ENCODE measurements around the gene SAMD11.
A peak's percentile ranks its signal among the peaks of the same experiment; 100 is the strongest.

Gene SAMD11

DNA sequence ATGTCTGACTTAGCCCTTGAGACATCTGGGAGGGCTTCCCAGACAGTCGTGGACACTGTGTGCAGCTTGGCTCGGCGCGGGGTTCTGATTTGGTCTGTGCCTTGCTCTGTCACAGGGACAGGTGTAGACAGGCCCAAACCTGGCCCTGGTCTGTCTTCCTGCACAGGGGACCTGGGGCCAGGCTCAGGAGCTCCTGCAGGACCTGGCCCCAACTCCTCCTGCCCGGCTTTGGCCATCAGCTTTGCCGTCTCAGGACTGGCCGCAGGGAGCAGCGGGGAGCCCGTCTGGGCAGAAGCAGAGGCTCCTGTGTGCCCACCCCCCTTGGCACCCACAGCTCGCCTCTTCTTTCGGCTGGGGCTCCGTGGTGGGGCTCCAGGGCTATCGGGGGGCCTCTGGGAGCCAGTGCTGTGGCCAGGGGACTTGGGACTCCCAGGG, 56.4 kb downstream of the SAMD11 start:
- no peak overlapping the region for H3K4me2 ChIP-seq
- peaks cover 4 to 25% (median 22%) of the 10 kb centered on the region in 10 experiments; a peak in 18 of 20 replicates for H3K4me1 ChIP-seq
- peaks cover 0 to 31% (median 4%) of the 10 kb centered on the region in 11 experiments; a peak in 9 of 22 replicates for H4K20me1 ChIP-seq
- H3K9ac ChIP-seq, result no peak overlapping the region
- TF ChIP-seq Cebpa-rat (IDR thresholded peaks at IDR 0.05), result no peak
- no peak overlapping the region for H3K27ac ChIP-seq
- H3K9me3 ChIP-seq (replicated peaks in 1 of 11), result 0 out of 22 replicates have a peak, but pooled peaks cover 0 to 4% (median 0%) of the 10 kb centered on the region in 11 experiments
- H3K36me3 ChIP-seq, result no peaks in the 10 kb centered on the region
- H3K4me3 ChIP-seq, result no peak overlapping the region
- H3K27me3 ChIP-seq, result peaks cover 14 to 56% (median 29%) of the 10 kb centered on the region in 11 experiments

DNA sequence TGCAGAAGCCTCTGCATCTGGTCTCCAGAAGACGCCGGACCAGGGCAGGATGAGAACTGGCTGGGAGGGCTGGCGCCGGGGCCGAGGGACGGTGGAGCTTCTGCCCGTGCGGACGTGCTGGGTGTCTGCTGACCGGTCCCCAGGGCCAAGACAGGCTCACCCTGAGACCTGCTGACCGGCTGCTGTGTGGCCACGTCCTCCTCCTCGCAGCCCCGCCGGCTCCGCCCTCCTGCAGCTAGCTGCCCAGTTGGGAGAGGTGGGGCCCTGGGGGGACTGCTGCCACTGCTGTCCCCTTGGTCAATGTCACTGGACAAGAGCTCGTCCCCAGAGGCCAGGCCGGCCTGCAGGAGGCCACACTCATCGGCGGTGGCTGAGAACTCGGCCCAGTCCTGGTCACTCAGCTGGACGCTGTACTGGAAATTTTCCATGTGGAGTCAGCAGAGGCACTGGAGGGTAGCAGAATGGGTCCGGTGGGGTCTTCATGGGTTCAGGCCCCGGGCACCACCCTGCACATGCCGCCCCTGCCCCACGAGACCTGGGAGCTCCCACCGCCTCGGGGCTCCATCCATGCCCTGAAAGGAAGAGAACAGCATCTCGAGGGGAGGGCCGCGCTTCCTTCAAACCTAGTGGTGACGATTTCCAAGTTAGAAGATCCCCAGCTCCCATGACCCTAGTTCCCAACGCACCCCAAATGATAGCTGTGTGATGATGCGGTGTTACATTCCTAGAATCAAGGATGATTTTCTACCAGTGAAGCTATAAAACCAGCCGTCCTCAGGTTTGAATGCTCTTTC, 57.1 kb downstream of the SAMD11 start:
- Histone ChIP-seq H3K27me3 (peaks cover 14 to 56% (median 29%) of the 10 kb centered on the region in 11 experiments), H3K4me1 (peaks cover 4 to 20% (median 17%) of the 10 kb centered on the region in 10 experiments; a peak in 18 of 20 replicates), H3K4me3 (no peak overlapping the region), H3K9ac (no peak overlapping the region), H3K27ac (no peak overlapping the region), H4K20me1 (peaks cover 0 to 25% (median 0%) of the 10 kb centered on the region in 11 experiments; a peak in 7 of 22 replicates), H3K9me3 (replicated peaks in 1 of 11) (0 out of 22 replicates have a peak, but pooled peaks cover 0 to 4% (median 0%) of the 10 kb centered on the region in 11 experiments), H3K4me2 (no peak overlapping the region), H3K36me3 (no peaks in the 10 kb centered on the region)
- no peak for TF ChIP-seq Cebpa-rat (IDR thresholded peaks at IDR 0.05)

GRCh38 chr1:981491-981954, 57.8 kb downstream of the SAMD11 start:
- Histone ChIP-seq H3K27me3 (peaks cover 17 to 60% (median 29%) of the 10 kb centered on the region in 11 experiments), H3K27ac (no peak overlapping the region), H3K9me3 (replicated peaks in 1 of 11) (0 out of 22 replicates have a peak, but pooled peaks cover 0 to 4% (median 0%) of the 10 kb centered on the region in 11 experiments), H3K9ac (peak overlapping the region in 1 of 11 experiments; percentile 35; a peak in 1 of 22 replicates), H3K4me3 (no peak overlapping the region), H3K4me1 (peaks cover 0 to 14% (median 11%) of the 10 kb centered on the region in 10 experiments; a peak in 12 of 20 replicates), H3K4me2 (peak overlapping the region in 8 of 11 experiments; percentile 24 to 60 (median 51); a peak in 15 of 22 replicates), H4K20me1 (peaks cover 0 to 22% (median 0%) of the 10 kb centered on the region in 11 experiments; a peak in 4 of 22 replicates), H3K36me3 (no peaks in the 10 kb centered on the region)
- no peak for TF ChIP-seq Cebpa-rat (IDR thresholded peaks at IDR 0.05)

- peaks cover 0 to 14% (median 11%) of the 10 kb centered on the region in 10 experiments; a peak in 12 of 20 replicates for H3K4me1 ChIP-seq
- H3K9ac ChIP-seq, result peak within 1 kb of the TSS in 3 of 11 experiments; percentile 10 to 35 (median 15); a peak in 3 of 22 replicates
- H3K4me2 ChIP-seq, result peak within 1 kb of the TSS in 8 of 11 experiments; percentile 24 to 60 (median 51); a peak in 15 of 22 replicates
- H3K4me3 ChIP-seq, result no peak within 1 kb of the TSS
- H3K27ac ChIP-seq, result no peak within 1 kb of the TSS
- H3K36me3 ChIP-seq, result no peaks in the 10 kb centered on the region
- peaks cover 17 to 61% (median 30%) of the 10 kb centered on the region in 11 experiments for H3K27me3 ChIP-seq
- no peak for TF ChIP-seq Cebpa-rat (IDR thresholded peaks at IDR 0.05)
- 0 out of 22 replicates have a peak, but pooled peaks cover 0 to 4% (median 0%) of the 10 kb centered on the region in 11 experiments for H3K9me3 ChIP-seq (replicated peaks in 1 of 11)
- peaks cover 0 to 22% (median 0%) of the 10 kb centered on the region in 11 experiments; a peak in 4 of 22 replicates for H4K20me1 ChIP-seq
Observed at GRCh38 chr1:981955-982558, 58.3 kb downstream of the SAMD11 start, which contains the start of gene PERM1. Gene PERM1, minus strand, starts transcription at chr1:982093. Its CDS starts 1,064 bp downstream, at chr1:981029.

DNA sequence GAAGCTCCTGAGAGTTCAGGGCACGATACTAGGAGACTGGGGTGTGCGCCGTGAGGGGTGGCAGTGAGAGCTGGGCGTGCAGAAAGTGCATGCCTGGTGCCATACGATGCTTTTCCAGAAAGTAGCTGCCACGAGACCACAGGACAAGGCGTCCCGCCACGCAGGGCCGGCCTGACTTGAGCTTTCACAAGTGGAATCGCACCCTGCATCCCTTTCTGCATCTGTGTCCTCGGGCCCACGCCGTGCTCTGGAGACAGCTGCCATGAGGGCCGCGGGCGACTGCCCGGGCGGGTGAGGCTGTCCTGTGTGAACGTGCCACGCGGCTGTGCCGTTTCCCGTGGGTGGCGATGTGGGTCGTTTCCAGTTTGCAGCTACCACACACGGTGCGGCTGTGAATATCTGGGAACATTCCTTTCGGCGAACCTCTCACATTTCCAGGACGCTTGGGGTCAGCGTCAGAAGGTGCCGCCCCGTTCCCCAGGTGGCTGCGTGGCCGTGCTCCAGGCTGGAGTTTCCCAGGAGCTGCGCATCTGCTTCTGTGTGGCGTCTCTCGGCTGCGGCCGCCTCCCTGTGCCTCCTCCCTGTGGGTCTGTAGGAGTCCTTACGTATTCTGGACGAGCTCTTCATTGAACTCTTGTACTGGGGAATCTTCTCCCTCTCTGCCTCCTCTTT, 59.2 kb downstream of the SAMD11 start:
- no peak overlapping the region for H3K27ac ChIP-seq
- peaks cover 0 to 14% (median 11%) of the 10 kb centered on the region in 10 experiments; a peak in 12 of 20 replicates for H3K4me1 ChIP-seq
- H3K9ac ChIP-seq, result no peak overlapping the region
- peaks cover 0 to 22% (median 0%) of the 10 kb centered on the region in 11 experiments; a peak in 4 of 22 replicates for H4K20me1 ChIP-seq
- 0 out of 22 replicates have a peak, but pooled peaks cover 0 to 4% (median 0%) of the 10 kb centered on the region in 11 experiments for H3K9me3 ChIP-seq (replicated peaks in 1 of 11)
- H3K4me3 ChIP-seq, result no peak overlapping the region
- H3K4me2 ChIP-seq, result peak overlapping the region in 1 of 11 experiments; percentile 25; a peak in 1 of 22 replicates
- peaks cover 17 to 61% (median 30%) of the 10 kb centered on the region in 11 experiments for H3K27me3 ChIP-seq
- no peaks in the 10 kb centered on the region for H3K36me3 ChIP-seq
- no peak for TF ChIP-seq Cebpa-rat (IDR thresholded peaks at IDR 0.05)

- Histone ChIP-seq H3K4me2 (peak overlapping the region in 7 of 11 experiments; percentile 32 to 66 (median 45); a peak in 10 of 22 replicates), H3K9ac (no peak overlapping the region), H3K27ac (no peak overlapping the region), H3K36me3 (no peaks in the 10 kb centered on the region), H4K20me1 (peaks cover 0 to 22% (median 0%) of the 10 kb centered on the region in 11 experiments; a peak in 4 of 22 replicates), H3K9me3 (replicated peaks in 1 of 11) (peaks cover 0 to 9% (median 0%) of the 10 kb centered on the region in 11 experiments; a peak in 1 of 22 replicates), H3K27me3 (peaks cover 17 to 70% (median 34%) of the 10 kb centered on the region in 11 experiments), H3K4me1 (peaks cover 0 to 14% (median 11%) of the 10 kb centered on the region in 10 experiments; a peak in 12 of 20 replicates), H3K4me3 (no peak overlapping the region; a peak in 2 of 20 replicates)
- no peak for TF ChIP-seq Cebpa-rat (IDR thresholded peaks at IDR 0.05)
Observed at GRCh38 chr1:983798-984475, 60.2 kb downstream of the SAMD11 start.

- Histone ChIP-seq H3K4me3 (no peak overlapping the region; a peak in 2 of 20 replicates), H4K20me1 (peaks cover 0 to 22% (median 0%) of the 10 kb centered on the region in 11 experiments; a peak in 4 of 22 replicates)
Observed at GRCh38 chr1:984476-984814, 60.7 kb downstream of the SAMD11 start.

More at GRCh38 chr1:984476-984814, 60.7 kb downstream of the SAMD11 start:
- H3K36me3 ChIP-seq, result no peaks in the 10 kb centered on the region
- H3K4me2 ChIP-seq, result peak overlapping the region in 7 of 11 experiments; percentile 32 to 66 (median 45); a peak in 10 of 22 replicates
- peaks cover 0 to 14% (median 11%) of the 10 kb centered on the region in 10 experiments; a peak in 12 of 20 replicates for H3K4me1 ChIP-seq
- no peak for TF ChIP-seq Cebpa-rat (IDR thresholded peaks at IDR 0.05)
- H3K9ac ChIP-seq, result no peak overlapping the region
- no peak overlapping the region for H3K27ac ChIP-seq
- H3K27me3 ChIP-seq, result peaks cover 17 to 75% (median 34%) of the 10 kb centered on the region in 11 experiments
- H3K9me3 ChIP-seq (replicated peaks in 1 of 11), result peaks cover 0 to 11% (median 0%) of the 10 kb centered on the region in 11 experiments; a peak in 1 of 22 replicates
